Glomerular endothelial cell (primary cell): ENCODE results near the gene SLC9A1. TPM values are rescaled to one million over a fixed set of nuclear protein-coding genes. Genes with fewer than 3 reads are reported as not detected.

Source experiments
- DNase-seq: peaks from one replicate; pipeline ENCODE4 v3.0.0-alpha.2; 2011; ENCODE audit warnings: low read depth, low spot score; ENCODE audit errors: extremely low read depth
- total RNA-seq: library from RNA; depleted of rRNA; stranded (reverse); fragments of >200 nt; gene quantifications from 2 replicates; pipeline ENCODE4 v1.2.3, GENCODE V29; 2015

The SLC9A1 gene
- total RNA-seq, 1 donor from 2014 or later = 112 TPM

- DNase-seq = no peak
Observed at GRCh38 chr1:27108588-27108987, 46.3 kb downstream of the SLC9A1 start.

- DNase-seq = no peak
Observed at GRCh38 chr1:27106561-27107323, 48.2 kb downstream of the SLC9A1 start.

- no peak for DNase-seq
Observed at GRCh38 chr1:27105018-27105417, 49.9 kb downstream of the SLC9A1 start.

GRCh38 chr1:27103498-27103897, 51.4 kb downstream of the SLC9A1 start:
- no peak for DNase-seq

- DNase-seq = no peak
Observed at GRCh38 chr1:27102707-27103468, 52.0 kb downstream of the SLC9A1 start.

GRCh38 chr1:27102134-27102706, 52.7 kb downstream of the SLC9A1 start:
- no peak for DNase-seq

- DNase-seq = no peak
Observed at GRCh38 chr1:27101696-27102095, 53.2 kb downstream of the SLC9A1 start.

GRCh38 chr1:27101054-27101491, 53.9 kb downstream of the SLC9A1 start:
- DNase-seq = no peak

- no peak for DNase-seq
Observed at GRCh38 chr1:27100335-27101053, 54.4 kb downstream of the SLC9A1 start.

- no peak for DNase-seq
Observed at GRCh38 chr1:27099587-27100334, 55.2 kb downstream of the SLC9A1 start.

- no peak for DNase-seq
Observed at GRCh38 chr1:27099135-27099586, 55.8 kb downstream of the SLC9A1 start.

GRCh38 chr1:27098431-27099134, 56.3 kb downstream of the SLC9A1 start:
- no peak for DNase-seq

- no peak for DNase-seq
Observed at GRCh38 chr1:27097484-27097917, 57.4 kb downstream of the SLC9A1 start.

- DNase-seq = no peak
Observed at GRCh38 chr1:27095576-27095975, 59.3 kb downstream of the SLC9A1 start.

- no peak for DNase-seq
Observed at GRCh38 chr1:27092888-27093287, 62.0 kb downstream of the SLC9A1 start.

GRCh38 chr1:27090911-27091310, 64.0 kb downstream of the SLC9A1 start:
- no peak for DNase-seq

GRCh38 chr1:27087371-27088220, 67.3 kb downstream of the SLC9A1 start:
- DNase-seq = no peak

GRCh38 chr1:27086628-27087027, 68.3 kb downstream of the SLC9A1 start:
- no peak for DNase-seq

GRCh38 chr1:27086026-27086425, 68.9 kb downstream of the SLC9A1 start:
- DNase-seq = no peak
